Nephron progenitor cell (in vitro differentiated cells): ENCODE data around the gene ISM1.

Source experiments
- DNase-seq: peaks from one replicate; pipeline ENCODE4 v3.0.0; 2021
- H3K27ac Mint-ChIP-seq: 2 replicates; pipeline ENCODE4 v1.8.0; 2021; ENCODE audit warnings: mild to moderate bottlenecking, moderate library complexity, mixed read lengths
- H3K27me3 Mint-ChIP-seq: 2 replicates; pipeline ENCODE4 v1.8.0; 2021; ENCODE audit warnings: mild to moderate bottlenecking, low read depth, mixed read lengths; ENCODE audit not compliant: poor library complexity
- H3K36me3 Mint-ChIP-seq: 2 replicates; pipeline ENCODE4 v1.8.0; 2021; ENCODE audit warnings: low read depth, mixed read lengths
- H3K4me1 Mint-ChIP-seq: 2 replicates; pipeline ENCODE4 v1.8.0; 2021; ENCODE audit warnings: mixed read lengths
- H3K4me3 Mint-ChIP-seq: 2 replicates; pipeline ENCODE4 v1.8.0; 2021; ENCODE audit warnings: mild to moderate bottlenecking, moderate library complexity, mixed read lengths
- H3K9me3 Mint-ChIP-seq: 2 replicates; pipeline ENCODE4 v1.8.0; 2021; ENCODE audit warnings: mild to moderate bottlenecking, moderate library complexity, mixed read lengths
- CTCF ChIP-seq: fragments of 200-600 bp; sonication (generic); IDR thresholded peaks from 2 replicates; pipeline ENCODE4 v1.5.0; 2021; ENCODE audit warnings: antibody characterized with exemption

Gene ISM1

GRCh38 chr20:13286607-13287006 lies 65.5 kb downstream of the ISM1 start:
- no peak overlapping the region for H3K4me3 Mint-ChIP-seq

GRCh38 chr20:13288357-13288756 lies 67.3 kb downstream of the ISM1 start:
- Mint-ChIP-seq H3K4me3 (no peak overlapping the region), H3K36me3 (peaks cover 68% of the 10 kb centered on the region), H3K27ac (no peak overlapping the region), H3K9me3 (peaks cover 3% of the 10 kb centered on the region), H3K4me1 (peaks cover 53% of the 10 kb centered on the region), H3K27me3 (peaks cover 2% of the 10 kb centered on the region)
- no peak for DNase-seq
- TF ChIP-seq CTCF: no peak

More at GRCh38 chr20:13286607-13287006, 65.5 kb downstream of the ISM1 start:
- H3K36me3 Mint-ChIP-seq: peaks cover 68% of the 10 kb centered on the region
- no peak for TF ChIP-seq CTCF
- H3K9me3 Mint-ChIP-seq: peaks cover 3% of the 10 kb centered on the region
- H3K27me3 Mint-ChIP-seq: no peaks in the 10 kb centered on the region
- H3K27ac Mint-ChIP-seq: no peak overlapping the region
- H3K4me1 Mint-ChIP-seq: peaks cover 51% of the 10 kb centered on the region
- no peak for DNase-seq

DNA sequence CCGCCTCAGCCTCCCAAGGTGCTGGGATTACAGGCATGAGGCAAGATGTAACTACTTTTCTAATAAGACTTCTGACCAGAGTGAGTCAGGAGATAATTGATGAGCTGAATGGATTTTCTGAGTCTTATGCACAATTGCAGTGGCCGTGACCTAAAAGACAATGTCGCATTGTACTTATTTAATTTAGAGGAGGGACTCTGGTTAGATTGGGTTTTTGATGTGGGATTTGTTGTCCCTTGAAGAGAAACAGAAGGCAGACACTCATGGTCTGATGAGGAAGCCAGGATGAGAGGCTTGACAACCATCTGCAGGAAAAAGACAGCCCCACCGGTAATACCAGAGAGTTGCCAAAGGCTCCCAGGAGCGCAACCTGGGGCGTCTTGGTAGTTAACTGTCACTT lies 68.0 kb downstream of the ISM1 start:
- peaks cover 46% of the 10 kb centered on the region for H3K4me1 Mint-ChIP-seq
- no peak overlapping the region for H3K27ac Mint-ChIP-seq
- DNase-seq: no peak
- H3K9me3 Mint-ChIP-seq: peaks cover 3% of the 10 kb centered on the region
- peaks cover 2% of the 10 kb centered on the region for H3K27me3 Mint-ChIP-seq
- no peak overlapping the region for H3K4me3 Mint-ChIP-seq
- no peak for TF ChIP-seq CTCF
- H3K36me3 Mint-ChIP-seq: peaks cover 75% of the 10 kb centered on the region

DNA sequence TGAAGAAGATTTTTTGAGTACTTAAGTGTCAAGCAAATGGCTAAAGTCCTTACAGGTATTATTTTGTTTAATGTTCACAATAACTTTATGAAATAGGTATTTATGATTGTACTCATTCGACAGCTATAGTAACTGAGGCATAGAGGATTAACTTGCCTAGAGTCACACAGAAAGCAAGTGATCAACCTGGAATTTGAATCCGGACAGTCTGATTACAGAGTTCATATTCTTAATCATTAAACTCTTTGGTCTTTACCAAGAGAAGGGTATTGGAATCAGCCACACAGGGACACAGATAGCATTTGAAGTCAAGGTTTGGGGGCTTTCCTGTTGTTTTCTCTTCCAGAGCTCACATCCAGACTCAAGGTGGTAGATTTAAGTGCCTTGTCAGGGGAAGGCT lies 69.7 kb downstream of the ISM1 start:
- peaks cover 80% of the 10 kb centered on the region for H3K36me3 Mint-ChIP-seq
- no peak overlapping the region for H3K4me3 Mint-ChIP-seq
- no peak for DNase-seq
- TF ChIP-seq CTCF: no peak
- H3K27ac Mint-ChIP-seq: no peak overlapping the region
- peaks cover 6% of the 10 kb centered on the region for H3K27me3 Mint-ChIP-seq
- peaks cover 32% of the 10 kb centered on the region for H3K4me1 Mint-ChIP-seq
- peaks cover 3% of the 10 kb centered on the region for H3K9me3 Mint-ChIP-seq

GRCh38 chr20:13291157-13291556 lies 70.1 kb downstream of the ISM1 start:
- Mint-ChIP-seq H3K4me1 (peaks cover 34% of the 10 kb centered on the region), H3K4me3 (no peak overlapping the region), H3K9me3 (peaks cover 3% of the 10 kb centered on the region), H3K27me3 (peaks cover 6% of the 10 kb centered on the region), H3K36me3 (peaks cover 81% of the 10 kb centered on the region), H3K27ac (no peak overlapping the region)
- no peak for DNase-seq
- TF ChIP-seq CTCF: no peak

DNA sequence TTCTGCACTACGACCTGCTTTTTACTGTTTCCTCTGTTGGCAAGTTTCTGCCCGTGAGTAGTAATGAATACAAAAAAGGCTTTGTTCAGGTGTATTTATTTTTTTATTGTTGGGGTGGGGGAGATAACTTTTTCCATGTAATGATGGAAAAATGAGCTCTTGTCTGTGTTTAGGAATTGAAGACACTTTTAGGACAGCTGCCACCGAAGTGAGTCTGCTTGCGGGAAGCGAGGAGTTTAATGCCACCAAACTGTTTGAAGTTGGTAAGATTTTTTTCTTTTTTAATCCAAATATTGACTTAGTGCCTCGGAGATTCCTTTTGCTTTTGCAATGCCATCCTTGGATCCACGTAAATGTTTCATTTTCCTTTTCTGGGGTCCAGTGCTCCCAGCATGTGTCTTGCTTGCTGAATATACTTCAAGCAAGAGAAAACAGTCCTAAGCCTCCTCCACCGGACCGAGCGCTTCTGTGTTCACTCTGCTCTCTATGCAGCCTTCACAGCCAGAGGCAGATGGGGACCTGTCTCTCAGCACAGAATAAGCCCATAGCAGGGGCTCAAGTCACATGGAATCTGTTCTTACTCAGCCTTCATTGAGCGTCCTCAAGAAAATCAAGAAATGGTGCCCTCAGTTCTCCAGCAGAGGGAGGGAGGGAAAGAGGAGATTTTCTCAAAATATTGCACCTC lies 71.3 kb downstream of the ISM1 start:
- H3K36me3 Mint-ChIP-seq: peaks cover 76% of the 10 kb centered on the region
- no peak for TF ChIP-seq CTCF
- no peak overlapping the region for H3K4me3 Mint-ChIP-seq
- peaks cover 31% of the 10 kb centered on the region for H3K4me1 Mint-ChIP-seq
- peaks cover 3% of the 10 kb centered on the region for H3K9me3 Mint-ChIP-seq
- peak overlapping the region; percentile 37 for H3K27ac Mint-ChIP-seq
- no peak for DNase-seq
- H3K27me3 Mint-ChIP-seq: peaks cover 6% of the 10 kb centered on the region
